ENCODE measurements around the gene RBFOX1. TPM values are rescaled to one million over a fixed set of nuclear protein-coding genes. Genes with fewer than 3 reads are reported as not detected.

Gene RBFOX1
- total RNA-seq, 1 donor from 2014 or later: not detected

DNA sequence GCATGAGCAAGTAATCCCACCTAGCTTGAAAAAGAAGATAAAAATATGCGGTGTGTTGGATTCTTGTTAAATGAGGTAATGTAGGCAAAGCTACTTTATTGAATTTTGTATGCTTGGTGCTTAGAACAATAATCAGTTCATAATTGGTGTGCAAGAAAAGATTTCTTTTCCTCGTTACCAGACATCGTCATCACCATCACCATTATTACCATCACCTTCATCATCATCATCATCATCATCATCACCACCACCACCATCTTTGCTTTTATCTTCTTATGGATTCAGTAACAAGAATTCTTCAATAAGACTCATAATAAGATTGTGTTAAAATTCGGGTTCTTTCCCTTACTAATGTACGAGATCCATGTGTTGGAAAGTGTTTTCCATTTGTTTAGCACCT is 173.7 kb downstream of the RBFOX1 start:
- CTCF ChIA-PET: no interaction called here
- Mint-ChIP-seq H3K9me3 (peaks cover 1% of the 10 kb centered on the region), H3K36me3 (ENCODE audit: low read depth) (no peaks in the 10 kb centered on the region), H3K4me1 (no peaks in the 10 kb centered on the region), H3K27me3 (no peaks in the 10 kb centered on the region), H3K27ac (no peak overlapping the region), H3K4me3 (no peak overlapping the region)
- no peak for ATAC-seq (ENCODE audit: low read depth)
- POLR2A ChIA-PET: no interaction called here
- intact Hi-C loops (cut with micrococcal nuclease): no loop called here
- TF ChIP-seq CTCF (IDR thresholded peaks at IDR 0.05): no peak
- DNase-seq: no peak

DNA sequence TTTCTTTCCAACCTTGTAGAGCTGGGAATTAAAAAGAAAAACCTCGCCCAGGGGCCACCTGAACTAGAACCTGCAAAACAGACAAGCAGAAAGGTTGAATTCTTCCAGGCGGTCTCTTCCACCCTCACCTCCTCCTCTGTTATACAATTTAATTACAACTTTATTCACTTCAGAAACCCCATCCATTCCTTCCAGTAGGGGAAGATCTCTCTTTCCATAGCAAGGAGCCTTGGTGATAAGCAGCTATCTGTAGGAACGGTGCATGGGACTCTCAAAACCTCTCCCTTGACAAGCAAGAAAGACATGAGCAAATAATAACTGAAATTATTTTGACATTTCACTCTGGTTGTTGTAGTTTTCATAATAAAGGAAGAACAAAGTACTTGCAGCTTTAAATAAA is 176.0 kb downstream of the RBFOX1 start:
- DNase-seq (no peak), ATAC-seq (ENCODE audit: low read depth) (no peak)
- ChIA-PET POLR2A (no interaction called here), CTCF (no interaction called here)
- Mint-ChIP-seq H3K36me3 (ENCODE audit: low read depth) (no peaks in the 10 kb centered on the region), H3K27me3 (no peaks in the 10 kb centered on the region), H3K9me3 (peaks cover 2% of the 10 kb centered on the region), H3K4me3 (no peak overlapping the region), H3K4me1 (no peaks in the 10 kb centered on the region), H3K27ac (no peak overlapping the region)
- TF ChIP-seq CTCF (IDR thresholded peaks at IDR 0.05): no peak
- intact Hi-C loops (cut with micrococcal nuclease): no loop called here

- ChIA-PET CTCF (no interaction called here), POLR2A (no interaction called here)
- Mint-ChIP-seq H3K27ac (no peak overlapping the region), H3K9me3 (peaks cover 5% of the 10 kb centered on the region), H3K4me1 (no peaks in the 10 kb centered on the region), H3K27me3 (no peaks in the 10 kb centered on the region), H3K36me3 (ENCODE audit: low read depth) (no peaks in the 10 kb centered on the region), H3K4me3 (no peak overlapping the region)
- intact Hi-C loops (cut with micrococcal nuclease): no loop called here
- no peak for TF ChIP-seq CTCF (IDR thresholded peaks at IDR 0.05)
- no peak for ATAC-seq (ENCODE audit: low read depth)
- DNase-seq: no peak
Measured at GRCh38 chr16:7509963-7510601, 177.4 kb downstream of the RBFOX1 start.

- no peak for DNase-seq
- no peak overlapping the region for H3K4me3 Mint-ChIP-seq
- CTCF ChIA-PET: no interaction called here
- no peaks in the 10 kb centered on the region for H3K36me3 Mint-ChIP-seq (ENCODE audit: low read depth)
- TF ChIP-seq CTCF (IDR thresholded peaks at IDR 0.05): no peak
- peaks cover 5% of the 10 kb centered on the region for H3K9me3 Mint-ChIP-seq
- POLR2A ChIA-PET: no interaction called here
- intact Hi-C loops (cut with micrococcal nuclease): no loop called here
- H3K27ac Mint-ChIP-seq: no peak overlapping the region
- no peaks in the 10 kb centered on the region for H3K4me1 Mint-ChIP-seq
- no peaks in the 10 kb centered on the region for H3K27me3 Mint-ChIP-seq
- ATAC-seq (ENCODE audit: low read depth): no peak
Measured at GRCh38 chr16:7511549-7512260, 179.1 kb downstream of the RBFOX1 start.

DNA sequence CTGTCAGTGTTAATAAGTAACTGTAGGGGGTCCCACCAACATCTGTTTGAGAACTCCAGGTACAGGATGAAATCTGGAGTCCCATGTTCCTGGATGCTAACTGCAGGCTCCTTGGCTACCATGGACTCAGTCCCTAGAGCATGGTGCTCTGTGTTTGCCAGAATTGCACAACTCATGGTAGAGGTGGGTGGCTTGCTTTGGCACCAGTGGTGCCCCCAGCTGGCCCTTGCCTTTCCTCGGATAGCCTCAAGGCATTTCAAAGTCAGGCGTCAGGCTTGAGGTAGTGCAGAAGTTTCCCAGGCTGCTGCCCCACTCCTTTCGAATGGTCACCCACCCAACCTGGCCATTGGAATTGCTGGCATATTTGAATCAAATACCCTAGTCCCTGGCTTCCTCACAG is 179.9 kb downstream of the RBFOX1 start:
- H3K27ac Mint-ChIP-seq: no peak overlapping the region
- intact Hi-C loops (cut with micrococcal nuclease): no loop called here
- no peaks in the 10 kb centered on the region for H3K4me1 Mint-ChIP-seq
- H3K36me3 Mint-ChIP-seq (ENCODE audit: low read depth): no peaks in the 10 kb centered on the region
- DNase-seq (no peak), ATAC-seq (ENCODE audit: low read depth) (no peak)
- ChIA-PET CTCF (no interaction called here), POLR2A (no interaction called here)
- TF ChIP-seq CTCF (IDR thresholded peaks at IDR 0.05): no peak
- no peaks in the 10 kb centered on the region for H3K27me3 Mint-ChIP-seq
- peaks cover 5% of the 10 kb centered on the region for H3K9me3 Mint-ChIP-seq
- no peak overlapping the region for H3K4me3 Mint-ChIP-seq
